ENCODE data around the gene P2RY14. TPM values are rescaled to one million over a fixed set of nuclear protein-coding genes. Genes with fewer than 3 reads are reported as not detected.

Gene P2RY14
- total RNA-seq, 1 donor from 2014 or later, result not detected

DNA sequence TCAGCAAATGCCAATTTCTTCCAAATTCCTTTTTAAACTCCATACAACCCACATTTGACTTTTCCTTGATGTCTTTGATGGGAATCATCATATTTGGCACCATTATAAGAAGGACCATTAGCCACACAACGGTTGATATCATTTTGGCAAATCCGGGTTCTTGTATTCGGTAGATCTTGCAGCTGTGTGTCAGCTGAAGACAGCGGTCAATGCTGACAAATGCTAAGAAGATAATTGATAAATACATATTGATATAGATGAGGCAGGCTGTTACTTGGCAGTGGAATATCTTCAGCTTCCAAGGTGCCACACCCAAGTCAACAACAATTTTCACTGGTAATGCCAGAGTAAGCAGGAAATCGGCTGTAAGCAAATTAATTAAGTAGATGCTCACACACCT is 79.5 kb downstream of the P2RY14 start:
- H3K27me3 ChIP-seq, result no peaks in the 10 kb centered on the region

DNA sequence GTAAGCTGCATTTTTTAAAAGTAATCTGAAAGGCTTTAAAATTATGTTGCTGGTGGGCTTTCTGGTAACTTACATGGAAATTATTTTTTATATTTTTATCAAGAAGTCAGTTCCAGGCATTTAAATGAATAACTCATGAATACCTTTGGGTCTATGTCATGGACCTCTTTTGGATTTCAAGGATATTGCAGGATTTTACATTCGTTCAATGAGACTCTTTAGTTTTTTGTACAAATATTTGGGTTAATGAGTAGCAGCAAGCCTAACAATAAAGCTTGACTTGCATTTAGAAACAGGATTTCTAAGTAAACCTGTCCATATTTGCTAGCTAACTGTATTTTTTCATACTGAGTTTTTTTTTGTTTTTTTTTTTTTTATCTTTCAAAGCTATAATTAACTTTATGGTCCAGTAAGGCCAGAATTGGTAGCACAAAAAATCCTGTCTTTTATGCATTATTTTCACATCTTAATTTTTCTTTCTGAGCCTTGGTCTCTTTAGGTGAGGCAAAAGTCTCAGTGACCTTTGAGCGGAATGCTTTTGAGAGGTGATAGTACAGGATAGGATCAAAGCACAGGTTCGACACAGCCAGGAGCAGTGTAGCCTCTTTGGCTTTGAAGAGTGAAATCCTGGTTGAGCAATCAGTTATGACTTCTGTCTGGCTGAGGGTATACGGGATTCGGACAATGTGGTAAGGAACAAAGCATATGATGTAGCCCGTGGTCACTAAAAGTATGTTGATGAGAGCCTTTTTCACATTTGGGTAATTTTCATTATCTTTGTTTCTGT is 80.2 kb downstream of the P2RY14 start:
- no peak overlapping the region for H3K9ac ChIP-seq
- no peaks in the 10 kb centered on the region for H3K27me3 ChIP-seq
- no peaks in the 10 kb centered on the region for H3F3A ChIP-seq (ENCODE audit: low read depth)
- no peak overlapping the region for H3K27ac ChIP-seq
- no peak for DNase-seq (ENCODE audit: low spot score)
- H3K4me3 ChIP-seq, result no peak overlapping the region
- no peak overlapping the region for H3K4me2 ChIP-seq
- no peaks in the 10 kb centered on the region for H3K4me1 ChIP-seq
- Mint-ChIP-seq H3K27ac (no peak overlapping the region), H3K4me3 (no peak overlapping the region), H3K4me1 (no peaks in the 10 kb centered on the region), H3K27me3 (ENCODE audit: insufficient read depth, low read depth) (no peaks in the 10 kb centered on the region), H3K36me3 (peaks cover 5% of the 10 kb centered on the region), H3K9me3 (no peaks in the 10 kb centered on the region)
- H2AFZ ChIP-seq (replicated peaks), result no peak overlapping the region
- no peaks in the 10 kb centered on the region for H4K20me1 ChIP-seq (ENCODE audit: low read depth)
- no peaks in the 10 kb centered on the region for H3K9me3 ChIP-seq (ENCODE audit: low read depth)
- no peaks in the 10 kb centered on the region for H3K79me2 ChIP-seq (ENCODE audit: low read depth)
- TF ChIP-seq EZH2 (IDR thresholded peaks at IDR 0.05) (no peak), EZH2phosphoT487 (IDR thresholded peaks at IDR 0.05) (no peak)
- TF ChIP-seq, protein P1, sequence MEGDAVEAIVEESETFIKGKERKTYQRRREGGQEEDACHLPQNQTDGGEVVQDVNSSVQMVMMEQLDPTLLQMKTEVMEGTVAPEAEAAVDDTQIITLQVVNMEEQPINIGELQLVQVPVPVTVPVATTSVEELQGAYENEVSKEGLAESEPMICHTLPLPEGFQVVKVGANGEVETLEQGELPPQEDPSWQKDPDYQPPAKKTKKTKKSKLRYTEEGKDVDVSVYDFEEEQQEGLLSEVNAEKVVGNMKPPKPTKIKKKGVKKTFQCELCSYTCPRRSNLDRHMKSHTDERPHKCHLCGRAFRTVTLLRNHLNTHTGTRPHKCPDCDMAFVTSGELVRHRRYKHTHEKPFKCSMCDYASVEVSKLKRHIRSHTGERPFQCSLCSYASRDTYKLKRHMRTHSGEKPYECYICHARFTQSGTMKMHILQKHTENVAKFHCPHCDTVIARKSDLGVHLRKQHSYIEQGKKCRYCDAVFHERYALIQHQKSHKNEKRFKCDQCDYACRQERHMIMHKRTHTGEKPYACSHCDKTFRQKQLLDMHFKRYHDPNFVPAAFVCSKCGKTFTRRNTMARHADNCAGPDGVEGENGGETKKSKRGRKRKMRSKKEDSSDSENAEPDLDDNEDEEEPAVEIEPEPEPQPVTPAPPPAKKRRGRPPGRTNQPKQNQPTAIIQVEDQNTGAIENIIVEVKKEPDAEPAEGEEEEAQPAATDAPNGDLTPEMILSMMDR (IDR thresholded peaks at IDR 0.05), result no peak
- H3K36me3 ChIP-seq, result no peaks in the 10 kb centered on the region

More for the DNA sequence above, 79.5 kb downstream of the P2RY14 start:
- Mint-ChIP-seq H3K27me3 (ENCODE audit: insufficient read depth, low read depth) (no peaks in the 10 kb centered on the region), H3K4me3 (no peak overlapping the region), H3K4me1 (no peaks in the 10 kb centered on the region), H3K9me3 (no peaks in the 10 kb centered on the region), H3K27ac (no peak overlapping the region), H3K36me3 (peaks cover 5% of the 10 kb centered on the region)
- H3K27ac ChIP-seq, result no peak overlapping the region
- H3K9me3 ChIP-seq (ENCODE audit: low read depth), result no peaks in the 10 kb centered on the region
- TF ChIP-seq EZH2phosphoT487 (IDR thresholded peaks at IDR 0.05) (no peak), EZH2 (IDR thresholded peaks at IDR 0.05) (no peak)
- TF ChIP-seq, protein P1 (IDR thresholded peaks at IDR 0.05), result no peak
- no peaks in the 10 kb centered on the region for H3K79me2 ChIP-seq (ENCODE audit: low read depth)
- H3F3A ChIP-seq (ENCODE audit: low read depth), result no peaks in the 10 kb centered on the region
- no peak overlapping the region for H2AFZ ChIP-seq (replicated peaks)
- no peaks in the 10 kb centered on the region for H3K36me3 ChIP-seq
- no peak for DNase-seq (ENCODE audit: low spot score)
- no peaks in the 10 kb centered on the region for H4K20me1 ChIP-seq (ENCODE audit: low read depth)
- no peak overlapping the region for H3K4me2 ChIP-seq
- H3K9ac ChIP-seq, result no peak overlapping the region
- no peak overlapping the region for H3K4me3 ChIP-seq
- H3K4me1 ChIP-seq, result no peaks in the 10 kb centered on the region

DNA sequence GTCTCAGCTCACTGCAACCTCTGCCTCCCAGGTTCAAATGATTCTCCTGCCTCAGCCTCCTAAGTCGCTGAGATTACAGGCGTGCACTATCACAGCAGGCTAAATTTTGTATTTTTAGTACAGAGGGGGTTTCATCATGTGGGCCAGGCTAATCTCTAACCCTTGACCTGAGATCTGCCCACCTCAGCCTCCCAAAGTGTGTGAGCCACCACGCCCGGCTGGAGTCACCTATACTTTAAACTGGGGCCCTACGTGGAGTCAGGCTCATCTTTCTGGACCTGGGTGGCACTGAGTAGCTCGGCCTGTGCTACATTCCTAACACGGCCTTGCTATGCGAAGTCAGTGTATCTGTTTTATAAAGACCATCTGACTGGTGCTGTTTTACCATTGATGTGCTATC is 81.1 kb downstream of the P2RY14 start:
- Histone ChIP-seq H3K4me1 (no peaks in the 10 kb centered on the region), H3K9me3 (ENCODE audit: low read depth) (no peaks in the 10 kb centered on the region), H3K79me2 (ENCODE audit: low read depth) (no peaks in the 10 kb centered on the region), H3K4me2 (no peak overlapping the region), H3K27me3 (no peaks in the 10 kb centered on the region), H3F3A (ENCODE audit: low read depth) (no peaks in the 10 kb centered on the region), H2AFZ (replicated peaks) (no peak overlapping the region), H3K4me3 (no peak overlapping the region), H4K20me1 (ENCODE audit: low read depth) (no peaks in the 10 kb centered on the region), H3K9ac (no peak overlapping the region), H3K36me3 (no peaks in the 10 kb centered on the region), H3K27ac (no peak overlapping the region)
- DNase-seq (ENCODE audit: low spot score), result no peak
- Mint-ChIP-seq H3K4me1 (no peaks in the 10 kb centered on the region), H3K4me3 (no peak overlapping the region), H3K36me3 (peaks cover 5% of the 10 kb centered on the region), H3K27me3 (ENCODE audit: insufficient read depth, low read depth) (no peaks in the 10 kb centered on the region), H3K9me3 (no peaks in the 10 kb centered on the region), H3K27ac (no peak overlapping the region)
- no peak for TF ChIP-seq EZH2phosphoT487 (IDR thresholded peaks at IDR 0.05)
- TF ChIP-seq, protein P1 (IDR thresholded peaks at IDR 0.05), result no peak
- no peak for TF ChIP-seq EZH2 (IDR thresholded peaks at IDR 0.05)

Data from neural progenitor cell (in vitro differentiated cells).